Endodermal cell (in vitro differentiated cells): ENCODE results near the gene TRIO. TPM values are rescaled to one million over a fixed set of nuclear protein-coding genes. Genes with fewer than 3 reads are reported as not detected.

Source experiments
- DNase-seq: peaks from one replicate; pipeline ENCODE4 v3.0.0-alpha.2; 2017
- H3K27ac ChIP-seq: 2 replicates; pipeline ENCODE4 v1.5.1; 2013; ENCODE audit warnings: mild to moderate bottlenecking, low read depth, low read length, moderate library complexity
- H3K27me3 ChIP-seq: 2 replicates; pipeline ENCODE4 v1.6.1; 2013; ENCODE audit warnings: mild to moderate bottlenecking, low read length, moderate library complexity; ENCODE audit not compliant: insufficient read depth, control insufficient read depth, poor library complexity, severe bottlenecking
- H3K36me3 ChIP-seq: 2 replicates; pipeline ENCODE4 v1.7.0; 2013; ENCODE audit warnings: mild to moderate bottlenecking, low read length, moderate library complexity; ENCODE audit not compliant: control insufficient read depth, insufficient read depth
- H3K4me1 ChIP-seq: one replicate; pipeline ENCODE4 v1.7.0; 2013; ENCODE audit warnings: low read length; ENCODE audit not compliant: control insufficient read depth, insufficient read depth
- H3K4me3 ChIP-seq: 2 replicates; pipeline ENCODE4 v1.5.1; 2013; ENCODE audit warnings: mild to moderate bottlenecking, low read length, moderate library complexity
- H3K9ac ChIP-seq: 2 replicates; pipeline ENCODE4 v1.6.1; 2013; ENCODE audit warnings: mild to moderate bottlenecking, low read length, moderate library complexity; ENCODE audit not compliant: poor library complexity, severe bottlenecking; ENCODE audit errors: extremely low read depth
- H3K9me3 ChIP-seq: 2 replicates; pipeline ENCODE4 v1.6.1; 2013; ENCODE audit warnings: mild to moderate bottlenecking, low read length, moderate library complexity; ENCODE audit not compliant: control insufficient read depth
- H3K27ac Mint-ChIP-seq: 2 replicates; pipeline ENCODE4 v1.8.0; 2020; ENCODE audit warnings: mixed read lengths
- H3K27me3 Mint-ChIP-seq: 2 replicates; pipeline ENCODE4 v1.8.0; 2021; ENCODE audit warnings: mild to moderate bottlenecking, mixed read lengths; ENCODE audit not compliant: insufficient read depth
- H3K36me3 Mint-ChIP-seq: 2 replicates; pipeline ENCODE4 v1.8.0; 2020; ENCODE audit warnings: low read depth, mixed read lengths
- H3K4me1 Mint-ChIP-seq: 2 replicates; pipeline ENCODE4 v1.8.0; 2020; ENCODE audit warnings: mixed read lengths
- H3K4me3 Mint-ChIP-seq: 2 replicates; pipeline ENCODE4 v1.8.0; 2020; ENCODE audit warnings: mild to moderate bottlenecking, moderate library complexity, mixed read lengths
- H3K9me3 Mint-ChIP-seq: 2 replicates; pipeline ENCODE4 v1.8.0; 2020; ENCODE audit warnings: mild to moderate bottlenecking, mixed read lengths
- WGBS, 2 experiments: methylation state at CpG; one replicate each; pipeline versions ENCODE4 v1.1.5 to v1.1.7; 2013; ENCODE audit warnings: missing lambda C conversion rate in 2 of 2, mixed read lengths in 1 of 2; ENCODE audit not compliant: insufficient coverage in 1 of 2, insufficient read length in 1 of 2; 5-methylcytosine and 5-hydroxymethylcytosine counted together
- total RNA-seq, 2 donors: library from RNA; stranded (reverse); fragmentation: NEBNext Ultra II Directional in 1 of 2; extraction: Animal tissue kit (Norgen Biotek cat#: 25700) in 1 of 2; gene quantifications; 2 replicates in 1 of 2; 3 replicates in 1 of 2; pipeline ENCODE4 v1.2.1, GENCODE V29; 2021
- TF ChIP-seq, protein P1 (sequence below): fragments of 200-600 bp; sonication (generic); conservative IDR thresholded peaks from 2 replicates; pipeline ENCODE4 v1.5.0; 2021; ENCODE audit warnings: antibody characterized with exemption, mild to moderate bottlenecking

TRIO gene
- total RNA-seq, 2 donors from 2014 or later = 88.3 to 109 TPM

GRCh38 chr5:14141764-14142163 is 1.4 kb upstream of the TRIO start:
- H3K27me3 Mint-ChIP-seq = peaks cover 57% of the 10 kb centered on the region
- TF ChIP-seq, protein P1, sequence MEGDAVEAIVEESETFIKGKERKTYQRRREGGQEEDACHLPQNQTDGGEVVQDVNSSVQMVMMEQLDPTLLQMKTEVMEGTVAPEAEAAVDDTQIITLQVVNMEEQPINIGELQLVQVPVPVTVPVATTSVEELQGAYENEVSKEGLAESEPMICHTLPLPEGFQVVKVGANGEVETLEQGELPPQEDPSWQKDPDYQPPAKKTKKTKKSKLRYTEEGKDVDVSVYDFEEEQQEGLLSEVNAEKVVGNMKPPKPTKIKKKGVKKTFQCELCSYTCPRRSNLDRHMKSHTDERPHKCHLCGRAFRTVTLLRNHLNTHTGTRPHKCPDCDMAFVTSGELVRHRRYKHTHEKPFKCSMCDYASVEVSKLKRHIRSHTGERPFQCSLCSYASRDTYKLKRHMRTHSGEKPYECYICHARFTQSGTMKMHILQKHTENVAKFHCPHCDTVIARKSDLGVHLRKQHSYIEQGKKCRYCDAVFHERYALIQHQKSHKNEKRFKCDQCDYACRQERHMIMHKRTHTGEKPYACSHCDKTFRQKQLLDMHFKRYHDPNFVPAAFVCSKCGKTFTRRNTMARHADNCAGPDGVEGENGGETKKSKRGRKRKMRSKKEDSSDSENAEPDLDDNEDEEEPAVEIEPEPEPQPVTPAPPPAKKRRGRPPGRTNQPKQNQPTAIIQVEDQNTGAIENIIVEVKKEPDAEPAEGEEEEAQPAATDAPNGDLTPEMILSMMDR = peak; percentile 63
- Histone ChIP-seq H3K4me1 (peaks cover 3% of the 10 kb centered on the region), H3K36me3 (no peaks in the 10 kb centered on the region), H3K9ac (no peak overlapping the region), H3K9me3 (no peaks in the 10 kb centered on the region), H3K27ac (no peak overlapping the region), H3K27me3 (peaks cover 56% of the 10 kb centered on the region), H3K4me3 (no peak overlapping the region)
- peaks cover 21% of the 10 kb centered on the region for H3K4me1 Mint-ChIP-seq
- peak overlapping the region; percentile 64 for H3K4me3 Mint-ChIP-seq
- H3K27ac Mint-ChIP-seq = no peak overlapping the region
- WGBS, 2 experiments = 81 to 100% methylated on average over 1 to 3 of the region's 3 CpGs
- H3K9me3 Mint-ChIP-seq = no peaks in the 10 kb centered on the region
- DNase-seq = no peak
- H3K36me3 Mint-ChIP-seq = no peaks in the 10 kb centered on the region

DNA sequence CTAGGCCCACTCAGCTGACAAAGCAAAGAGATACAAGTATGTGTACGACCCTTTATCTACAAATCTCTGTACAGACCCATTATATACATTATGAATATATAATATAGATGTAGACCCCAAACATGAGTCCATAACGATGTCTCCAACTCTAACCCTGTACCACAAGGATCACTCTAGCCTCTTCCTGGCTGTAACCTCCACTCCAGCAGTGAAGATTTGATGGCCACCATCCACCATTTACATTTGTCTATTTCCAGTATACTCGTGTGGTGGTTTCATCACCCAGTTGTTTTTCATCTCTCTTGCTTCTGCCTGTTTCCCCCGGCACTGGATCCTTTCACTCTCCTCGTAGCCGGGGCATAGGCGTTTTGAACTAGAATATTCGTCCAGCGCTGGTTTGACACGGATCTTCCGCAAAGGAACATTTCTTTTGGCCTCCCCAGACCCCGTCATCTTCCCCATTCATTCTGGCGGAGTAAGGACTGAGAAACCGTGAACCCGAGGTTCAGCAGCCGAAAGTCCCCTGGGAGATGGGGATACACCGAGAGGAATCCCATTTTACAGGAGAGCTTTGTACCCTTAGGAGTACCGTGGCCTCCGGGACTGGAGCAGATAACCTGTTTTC is 828 bp upstream of the TRIO start:
- H3K27ac ChIP-seq = peak overlapping the region; percentile 46
- Mint-ChIP-seq H3K9me3 (no peaks in the 10 kb centered on the region), H3K4me3 (peak overlapping the region; percentile 64), H3K27me3 (peaks cover 52% of the 10 kb centered on the region), H3K27ac (peak overlapping the region; percentile 27), H3K4me1 (peaks cover 23% of the 10 kb centered on the region), H3K36me3 (no peaks in the 10 kb centered on the region)
- peak overlapping the region; percentile 82 for H3K4me3 ChIP-seq
- H3K9me3 ChIP-seq = no peaks in the 10 kb centered on the region
- 26 to 35% methylated on average over 16 to 18 of the region's 19 CpGs for WGBS, 2 experiments
- H3K36me3 ChIP-seq = no peaks in the 10 kb centered on the region
- TF ChIP-seq, protein P1 = no peak
- peaks cover 50% of the 10 kb centered on the region for H3K27me3 ChIP-seq
- H3K9ac ChIP-seq = peak overlapping the region; percentile 38
- no peak for DNase-seq
- H3K4me1 ChIP-seq = peaks cover 3% of the 10 kb centered on the region

- H3K27ac ChIP-seq = peak overlapping the region; percentile 46
- no peak for DNase-seq
- H3K27ac Mint-ChIP-seq = no peak overlapping the region
- no peaks in the 10 kb centered on the region for H3K36me3 ChIP-seq
- H3K4me3 Mint-ChIP-seq = peak overlapping the region; percentile 83
- H3K9me3 Mint-ChIP-seq = no peaks in the 10 kb centered on the region
- H3K9me3 ChIP-seq = no peaks in the 10 kb centered on the region
- no peaks in the 10 kb centered on the region for H3K36me3 Mint-ChIP-seq
- peaks cover 40% of the 10 kb centered on the region for H3K27me3 Mint-ChIP-seq
- TF ChIP-seq, protein P1 = no peak
- H3K27me3 ChIP-seq = peaks cover 38% of the 10 kb centered on the region
- WGBS, 2 experiments = 0% methylated on average over 2 to 59 of the region's 59 CpGs
- peaks cover 8% of the 10 kb centered on the region for H3K4me1 ChIP-seq
- peak overlapping the region; percentile 88 for H3K4me3 ChIP-seq
- no peak overlapping the region for H3K9ac ChIP-seq
- peaks cover 31% of the 10 kb centered on the region for H3K4me1 Mint-ChIP-seq
Measured at GRCh38 chr5:14143546-14143840, 351 bp downstream of the TRIO start.
